ENCODE results near the gene CRB2.

DNA sequence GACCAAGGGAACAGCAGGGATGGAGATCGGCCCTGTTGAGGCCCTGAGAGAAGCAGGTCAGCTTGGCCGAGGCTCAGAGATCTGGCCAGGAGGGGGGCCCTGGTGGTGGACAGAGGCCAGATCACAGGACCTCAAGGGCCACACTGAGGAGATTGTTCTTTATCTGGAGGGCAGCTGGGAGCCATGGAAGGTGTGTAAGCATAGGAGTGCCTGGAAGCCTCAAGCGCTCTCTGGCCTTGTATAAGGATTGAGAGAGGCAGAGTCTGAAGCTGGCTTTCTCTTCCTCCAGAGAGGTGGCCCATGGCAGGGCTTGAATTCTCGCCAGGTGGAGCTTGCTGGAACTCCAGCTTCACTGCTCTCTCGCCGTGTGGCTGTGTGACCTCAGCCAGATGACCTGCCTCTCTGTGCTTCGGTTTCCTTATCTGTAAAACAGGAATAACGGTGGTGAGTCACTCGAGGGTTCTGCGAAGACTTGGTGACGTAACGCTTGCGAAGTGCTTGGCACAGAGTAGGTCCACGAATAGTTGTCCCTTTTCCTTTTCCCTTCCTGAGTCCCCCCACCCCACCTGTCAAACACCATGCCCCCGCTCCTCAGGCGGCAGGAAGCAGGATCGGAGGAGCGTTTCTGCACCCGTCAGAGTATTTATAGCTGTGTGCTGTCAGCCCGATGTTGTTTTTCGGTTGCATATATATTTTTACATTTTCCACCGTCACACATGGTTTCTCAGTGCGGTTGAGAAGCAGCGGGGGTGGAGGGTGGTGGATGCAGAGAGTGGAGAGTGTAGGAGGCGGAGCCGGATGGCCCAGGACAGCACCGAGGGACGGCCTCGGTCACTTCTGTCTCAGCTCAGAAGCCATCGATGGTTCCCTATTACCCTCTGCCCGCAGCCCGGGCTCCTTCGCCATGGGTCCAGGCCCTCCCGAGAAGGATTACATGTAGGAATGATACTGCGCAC lies 17.0 kb upstream of the CRB2 start:
- TF ChIP-seq POLR2A (IDR thresholded peaks at IDR 0.05) (no peak), CTCF (IDR thresholded peaks at IDR 0.05) (no peak)
